Peyer's patch (tissue), 4 donors: ENCODE measurements around the gene BTBD18.

ENCODE experiments used
- POLR2A ChIP-seq, 2 donors: fragments of 450-650 bp; IDR thresholded peaks; one replicate each; pipeline ENCODE4 v1.5.1; 2017; ENCODE audit warnings: antibody characterized with exemption in 2 of 2, mild to moderate bottlenecking in 2 of 2, moderate library complexity in 2 of 2
- TF ChIP-seq, protein P1 (sequence below), 6 experiments: fragments of 450-650 bp in 4 of 6; fragments of 200-600 bp in 2 of 6; sonication (generic) in 1 of 6; IDR thresholded peaks; one replicate each; pipeline ENCODE4 v1.5.1; 2017 to 2019; ENCODE audit warnings: antibody characterized with exemption in 6 of 6, mild to moderate bottlenecking in 3 of 6, moderate library complexity in 1 of 6

GRCh38 chr11:57735619-57736298 is 15.9 kb downstream of the BTBD18 start:
- TF ChIP-seq, protein P1, sequence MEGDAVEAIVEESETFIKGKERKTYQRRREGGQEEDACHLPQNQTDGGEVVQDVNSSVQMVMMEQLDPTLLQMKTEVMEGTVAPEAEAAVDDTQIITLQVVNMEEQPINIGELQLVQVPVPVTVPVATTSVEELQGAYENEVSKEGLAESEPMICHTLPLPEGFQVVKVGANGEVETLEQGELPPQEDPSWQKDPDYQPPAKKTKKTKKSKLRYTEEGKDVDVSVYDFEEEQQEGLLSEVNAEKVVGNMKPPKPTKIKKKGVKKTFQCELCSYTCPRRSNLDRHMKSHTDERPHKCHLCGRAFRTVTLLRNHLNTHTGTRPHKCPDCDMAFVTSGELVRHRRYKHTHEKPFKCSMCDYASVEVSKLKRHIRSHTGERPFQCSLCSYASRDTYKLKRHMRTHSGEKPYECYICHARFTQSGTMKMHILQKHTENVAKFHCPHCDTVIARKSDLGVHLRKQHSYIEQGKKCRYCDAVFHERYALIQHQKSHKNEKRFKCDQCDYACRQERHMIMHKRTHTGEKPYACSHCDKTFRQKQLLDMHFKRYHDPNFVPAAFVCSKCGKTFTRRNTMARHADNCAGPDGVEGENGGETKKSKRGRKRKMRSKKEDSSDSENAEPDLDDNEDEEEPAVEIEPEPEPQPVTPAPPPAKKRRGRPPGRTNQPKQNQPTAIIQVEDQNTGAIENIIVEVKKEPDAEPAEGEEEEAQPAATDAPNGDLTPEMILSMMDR (IDR thresholded peaks at IDR 0.05): no peak
- TF ChIP-seq POLR2A (IDR thresholded peaks at IDR 0.05): no peak
